ENCODE data around the gene FAM156B.
"Not testable (repeated sequence)": the region's sequence is repeated elsewhere in the genome, so short reads cannot be mapped to it uniquely, and the experiment has no call there.

Gene FAM156B

DNA sequence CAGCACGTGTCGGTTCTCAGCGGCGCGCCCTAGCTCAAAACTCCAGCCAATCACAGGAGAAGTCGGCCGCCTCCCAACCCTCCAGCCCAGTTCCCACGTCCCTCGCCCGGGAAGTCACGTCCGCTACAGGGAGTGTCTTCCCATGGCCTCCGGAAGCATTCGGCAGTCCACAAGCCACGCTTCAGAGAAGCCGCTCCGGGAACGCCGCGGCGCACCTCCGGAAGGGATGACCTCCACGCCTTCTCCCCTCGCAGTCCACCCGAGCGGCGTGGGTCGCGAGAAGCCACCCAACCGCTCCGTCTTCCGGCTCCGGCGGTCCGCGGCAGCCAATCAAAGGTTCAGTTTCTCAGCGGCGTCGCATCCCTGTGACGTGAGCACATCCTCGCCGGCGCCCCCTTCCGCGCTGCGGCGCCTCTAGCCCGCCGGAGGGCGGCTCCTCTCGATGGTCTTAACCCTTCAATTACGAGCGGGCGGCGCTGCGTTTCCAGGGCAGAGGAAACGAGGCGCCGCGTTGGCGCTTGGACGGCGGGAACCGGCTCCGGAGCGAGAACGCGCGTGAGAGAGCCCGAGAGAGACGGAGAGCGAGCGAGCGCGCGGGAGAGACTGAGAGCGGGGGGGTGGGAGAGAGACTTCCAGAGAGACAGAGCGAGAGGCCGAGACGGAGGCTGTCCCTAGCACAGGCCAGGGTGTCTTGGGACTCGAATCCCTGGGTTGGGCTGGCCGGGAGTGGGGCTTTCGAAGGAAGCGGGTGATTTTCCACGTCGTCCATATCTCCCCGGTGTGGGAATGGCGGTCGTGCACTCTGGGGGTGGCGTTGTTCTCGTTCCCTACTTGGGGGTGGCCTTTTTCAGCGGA lies at the start of gene FAM156B:
FAM156B (plus strand) TSS at position 476 of the 855 bp plus-strand sequence. CDS start 9,896 bp downstream, outside the sequence.
- H3K4me3 Mint-ChIP-seq; H3K9me3 Mint-ChIP-seq; H3K27ac Mint-ChIP-seq; H3K27me3 Mint-ChIP-seq; intact Hi-C loops (cut with micrococcal nuclease); H3K36me3 Mint-ChIP-seq (ENCODE audit: low read depth); H3K4me1 Mint-ChIP-seq (ENCODE audit: low read depth): not testable (repeated sequence)

DNA sequence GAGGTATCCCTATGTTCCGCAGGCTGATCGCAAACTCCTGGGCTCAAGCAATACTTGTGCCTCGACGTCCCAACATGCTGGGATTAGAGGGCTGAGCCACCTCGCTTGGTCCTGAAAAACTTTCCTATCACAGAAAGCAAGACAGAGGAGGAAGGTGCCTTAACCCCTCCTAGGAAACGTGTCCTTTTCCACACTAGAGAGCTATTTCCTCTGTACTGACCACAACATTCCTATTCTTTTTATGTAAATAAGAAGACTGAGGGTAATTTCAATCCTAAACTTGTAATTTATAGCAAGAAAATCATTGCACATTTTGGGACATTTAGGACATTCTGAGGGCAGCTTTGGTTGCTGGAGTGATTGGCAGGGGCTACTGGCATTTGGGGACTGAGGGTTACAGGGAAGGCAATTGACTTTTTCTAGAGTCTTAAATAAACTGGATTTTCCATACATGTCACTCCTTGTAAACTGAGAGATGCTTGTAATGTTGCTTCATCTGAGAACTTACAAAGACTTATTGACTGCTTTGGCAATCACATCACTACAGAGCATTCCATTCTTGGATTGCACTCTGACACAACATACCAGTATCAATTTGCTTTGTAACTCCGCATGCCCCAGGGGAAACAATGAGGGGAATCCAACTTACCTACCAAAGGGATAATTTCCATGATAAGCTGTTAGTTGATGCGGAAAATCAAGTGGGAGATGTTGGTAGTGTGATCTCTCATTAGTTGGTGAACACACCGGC lies 44.8 kb upstream of the FAM156B start:
- Mint-ChIP-seq H3K27me3 (peaks cover 7% of the 10 kb centered on the region), H3K9me3 (no peaks in the 10 kb centered on the region), H3K36me3 (ENCODE audit: low read depth) (no peaks in the 10 kb centered on the region), H3K27ac (no peak overlapping the region), H3K4me3 (no peak overlapping the region), H3K4me1 (ENCODE audit: low read depth) (peaks cover 6% of the 10 kb centered on the region)
- intact Hi-C loops (cut with micrococcal nuclease): no loop called here

DNA sequence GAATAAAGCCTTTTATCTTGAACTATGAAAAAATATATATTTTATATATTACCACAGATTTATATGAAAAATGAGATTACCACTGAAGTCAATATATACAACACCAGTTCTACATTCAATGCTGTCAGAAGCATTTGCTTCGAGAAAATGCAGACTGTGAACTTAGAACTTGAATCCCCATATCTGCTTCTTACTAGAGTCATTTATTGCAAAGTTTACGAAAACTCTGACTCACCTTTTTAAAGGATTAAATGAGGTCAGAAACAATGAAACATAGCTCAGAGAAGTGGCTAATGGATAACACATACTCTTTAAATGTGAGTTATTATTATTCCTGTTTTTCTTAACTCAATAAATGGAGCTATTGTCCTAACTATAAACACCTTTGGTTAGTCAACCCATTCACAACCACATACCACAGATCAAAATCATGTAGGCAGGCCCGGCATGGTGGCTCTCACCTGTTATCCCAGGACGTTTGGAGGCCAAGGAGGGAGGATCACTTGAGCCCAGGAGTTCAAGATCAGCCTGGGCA lies 40.1 kb upstream of the FAM156B start:
- H3K36me3 Mint-ChIP-seq (ENCODE audit: low read depth); H3K4me3 Mint-ChIP-seq; H3K4me1 Mint-ChIP-seq (ENCODE audit: low read depth); intact Hi-C loops (cut with micrococcal nuclease); H3K27ac Mint-ChIP-seq; H3K9me3 Mint-ChIP-seq; H3K27me3 Mint-ChIP-seq: not testable (repeated sequence)

GRCh38 chrX:52865343-52865998 lies 31.7 kb upstream of the FAM156B start:
- Mint-ChIP-seq H3K27ac (no peak overlapping the region), H3K36me3 (ENCODE audit: low read depth) (no peaks in the 10 kb centered on the region), H3K4me1 (ENCODE audit: low read depth) (no peaks in the 10 kb centered on the region), H3K4me3 (no peak overlapping the region), H3K9me3 (no peaks in the 10 kb centered on the region), H3K27me3 (peaks cover 4% of the 10 kb centered on the region)
- intact Hi-C loops (cut with micrococcal nuclease): no loop called here

GRCh38 chrX:52867610-52868348 lies 29.4 kb upstream of the FAM156B start, which contains the start of gene XAGE3:
TSS of gene XAGE3 (minus strand) at chrX:52868083. CDS start at chrX:52867133, 950 bp downstream.
- H3K36me3 Mint-ChIP-seq (ENCODE audit: low read depth): no peaks in the 10 kb centered on the region
- H3K9me3 Mint-ChIP-seq: no peaks in the 10 kb centered on the region
- no peaks in the 10 kb centered on the region for H3K4me1 Mint-ChIP-seq (ENCODE audit: low read depth)
- H3K4me3 Mint-ChIP-seq: no peak within 1 kb of the TSS
- H3K27me3 Mint-ChIP-seq: peaks cover 2% of the 10 kb centered on the region
- H3K27ac Mint-ChIP-seq: no peak within 1 kb of the TSS
- intact Hi-C loops (cut with micrococcal nuclease): no loop called here

- Mint-ChIP-seq H3K36me3 (ENCODE audit: low read depth) (no peaks in the 10 kb centered on the region), H3K27ac (no peak overlapping the region), H3K4me3 (no peak overlapping the region), H3K27me3 (peaks cover 1% of the 10 kb centered on the region), H3K9me3 (no peaks in the 10 kb centered on the region), H3K4me1 (ENCODE audit: low read depth) (no peaks in the 10 kb centered on the region)
- intact Hi-C loops (cut with micrococcal nuclease): no loop called here
Observed at GRCh38 chrX:52870046-52870445, 27.1 kb upstream of the FAM156B start.

- intact Hi-C loops (cut with micrococcal nuclease); H3K9me3 Mint-ChIP-seq; H3K27ac Mint-ChIP-seq; H3K36me3 Mint-ChIP-seq (ENCODE audit: low read depth); H3K27me3 Mint-ChIP-seq; H3K4me3 Mint-ChIP-seq; H3K4me1 Mint-ChIP-seq (ENCODE audit: low read depth): not testable (repeated sequence)
Observed at GRCh38 chrX:52873825-52874224, 23.3 kb upstream of the FAM156B start.

- no peak overlapping the region for H3K4me3 Mint-ChIP-seq
- peaks cover 2% of the 10 kb centered on the region for H3K27me3 Mint-ChIP-seq
- intact Hi-C loops (cut with micrococcal nuclease): no loop called here
- H3K4me1 Mint-ChIP-seq (ENCODE audit: low read depth): no peaks in the 10 kb centered on the region
- no peaks in the 10 kb centered on the region for H3K36me3 Mint-ChIP-seq (ENCODE audit: low read depth)
- H3K9me3 Mint-ChIP-seq: no peaks in the 10 kb centered on the region
- H3K27ac Mint-ChIP-seq: no peak overlapping the region
Observed at GRCh38 chrX:52874661-52875060, 22.5 kb upstream of the FAM156B start.

DNA sequence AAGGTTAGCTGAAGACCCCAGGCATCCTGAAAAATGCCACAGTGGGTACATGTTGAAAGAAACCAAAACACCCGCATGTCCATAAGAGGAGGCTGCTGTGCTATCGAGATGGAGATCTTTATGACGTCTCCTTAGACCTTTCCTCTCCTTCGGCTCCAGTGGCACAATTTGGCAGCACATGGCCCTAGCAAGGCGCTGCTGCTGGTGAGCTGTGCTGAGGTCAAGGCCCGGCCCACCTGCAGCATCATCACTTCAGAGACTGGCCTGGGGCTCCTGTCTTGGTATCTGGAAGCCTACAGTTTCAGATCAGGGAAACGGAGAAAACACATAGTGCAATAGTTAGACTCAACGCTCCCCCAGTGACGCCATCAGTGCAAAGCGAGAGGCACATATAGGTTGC lies 21.7 kb upstream of the FAM156B start:
- H3K36me3 Mint-ChIP-seq (ENCODE audit: low read depth); H3K9me3 Mint-ChIP-seq; H3K27me3 Mint-ChIP-seq: not testable (repeated sequence)

GRCh38 chrX:52876386-52876785 lies 20.7 kb upstream of the FAM156B start:
- not testable (repeated sequence) for H3K9me3 Mint-ChIP-seq; H3K4me1 Mint-ChIP-seq (ENCODE audit: low read depth); H3K27ac Mint-ChIP-seq

More for the DNA sequence above, 21.7 kb upstream of the FAM156B start:
- intact Hi-C loops (cut with micrococcal nuclease); H3K4me3 Mint-ChIP-seq; H3K27ac Mint-ChIP-seq; H3K4me1 Mint-ChIP-seq (ENCODE audit: low read depth): not testable (repeated sequence)

DNA sequence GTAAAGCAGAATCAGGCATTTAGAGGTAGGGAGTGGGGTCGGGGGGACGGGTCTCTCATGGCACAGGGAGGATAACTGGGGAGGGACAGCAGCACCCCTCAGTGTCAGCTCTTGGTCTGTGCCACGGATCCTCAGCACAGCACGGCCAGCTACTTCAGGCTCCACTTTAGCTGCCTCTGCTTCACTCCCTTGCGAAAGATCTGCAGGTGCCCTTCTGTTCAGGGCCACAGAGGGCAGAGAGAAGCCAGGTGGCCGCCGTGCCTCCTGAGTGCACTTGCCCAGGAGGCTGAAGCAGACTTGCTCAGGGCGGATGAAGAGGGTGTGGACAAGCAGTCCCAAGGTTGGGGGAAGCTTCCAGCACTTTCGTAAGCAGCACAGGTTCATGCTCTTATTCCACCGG lies 9.7 kb upstream of the FAM156B start:
- H3K27me3 Mint-ChIP-seq; H3K4me3 Mint-ChIP-seq; H3K36me3 Mint-ChIP-seq (ENCODE audit: low read depth); H3K9me3 Mint-ChIP-seq; H3K27ac Mint-ChIP-seq; H3K4me1 Mint-ChIP-seq (ENCODE audit: low read depth); intact Hi-C loops (cut with micrococcal nuclease): not testable (repeated sequence)

More at GRCh38 chrX:52876386-52876785, 20.7 kb upstream of the FAM156B start:
- intact Hi-C loops (cut with micrococcal nuclease); H3K4me3 Mint-ChIP-seq; H3K27me3 Mint-ChIP-seq; H3K36me3 Mint-ChIP-seq (ENCODE audit: low read depth): not testable (repeated sequence)

- H3K27me3 Mint-ChIP-seq; H3K36me3 Mint-ChIP-seq (ENCODE audit: low read depth): not testable (repeated sequence)
Observed at GRCh38 chrX:52888090-52888489, 9.0 kb upstream of the FAM156B start.

DNA sequence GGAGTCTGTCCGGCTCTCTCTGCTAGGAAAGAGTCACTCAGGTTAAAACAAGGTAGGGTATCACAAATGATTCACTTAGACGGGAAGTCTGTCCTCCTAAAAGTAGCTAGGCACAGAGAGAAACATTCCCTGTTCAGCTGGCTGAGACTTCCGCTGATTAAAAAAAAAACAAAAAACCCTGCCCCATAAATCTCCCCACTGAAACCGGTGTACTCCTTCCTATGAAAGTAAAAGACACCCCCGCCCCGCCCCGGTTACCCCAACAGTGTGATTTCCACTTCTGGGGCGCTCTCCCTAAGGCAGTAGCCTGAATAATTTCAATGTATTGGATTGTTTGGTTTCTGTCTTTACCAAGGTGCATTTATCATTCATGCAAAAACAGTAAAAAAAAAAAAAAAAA lies 692 bp upstream of the FAM156B start:
- H3K27ac Mint-ChIP-seq; H3K27me3 Mint-ChIP-seq; intact Hi-C loops (cut with micrococcal nuclease); H3K36me3 Mint-ChIP-seq (ENCODE audit: low read depth); H3K4me1 Mint-ChIP-seq (ENCODE audit: low read depth); H3K9me3 Mint-ChIP-seq; H3K4me3 Mint-ChIP-seq: not testable (repeated sequence)

More at GRCh38 chrX:52888090-52888489, 9.0 kb upstream of the FAM156B start:
- intact Hi-C loops (cut with micrococcal nuclease); H3K9me3 Mint-ChIP-seq; H3K4me3 Mint-ChIP-seq; H3K4me1 Mint-ChIP-seq (ENCODE audit: low read depth); H3K27ac Mint-ChIP-seq: not testable (repeated sequence)
